Retina (tissue), 1 donor: ENCODE measurements around the gene MYO5A.
A peak's percentile ranks its signal among the peaks of the same experiment; 100 is the strongest.
"Not testable (repeated sequence)": the region's sequence is repeated elsewhere in the genome, so short reads cannot be mapped to it uniquely, and the experiment has no call there.

Experiments
- DNase-seq: peaks from one replicate; pipeline ENCODE4 v3.0.0-alpha.2; 2016

The MYO5A gene

DNA sequence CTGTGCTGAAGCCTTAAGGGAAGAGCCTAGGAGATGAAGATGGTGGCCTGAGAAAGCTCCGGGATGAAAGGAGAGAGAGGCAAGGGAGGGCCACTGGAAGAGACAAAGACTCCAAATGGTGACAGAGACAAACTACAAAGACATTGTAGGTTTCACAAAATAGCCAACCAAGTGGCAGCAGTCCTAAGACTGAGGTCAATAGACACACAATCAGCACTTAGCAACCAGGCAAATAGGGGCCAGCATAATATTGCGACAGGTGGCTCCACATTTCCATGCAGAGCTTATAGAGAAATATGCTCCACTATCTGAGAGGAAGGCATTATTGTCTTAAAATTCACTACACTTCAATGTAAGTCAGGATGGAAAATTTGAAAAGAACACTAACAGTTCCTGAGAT is 211.0 kb downstream of the MYO5A start:
- no peak for DNase-seq

DNA sequence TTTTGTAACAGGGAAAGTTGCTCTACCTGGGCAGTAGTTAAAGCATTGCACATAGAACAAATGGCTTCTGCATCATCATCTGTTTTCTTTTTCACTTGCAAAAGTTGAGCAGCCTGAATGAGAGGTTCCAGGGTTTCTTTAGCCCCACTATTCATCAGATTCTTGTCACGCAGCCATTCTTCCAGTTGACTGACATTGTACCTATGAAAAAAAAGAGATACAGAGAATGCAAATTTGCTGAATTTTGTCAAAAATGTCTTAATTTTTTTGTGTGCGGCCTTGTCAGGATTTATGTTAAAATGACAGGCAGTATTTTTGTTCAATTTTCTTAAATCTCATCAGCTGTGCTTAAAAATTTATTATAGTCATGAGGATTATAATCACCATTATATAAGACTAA is 211.7 kb downstream of the MYO5A start:
- no peak for DNase-seq

DNA sequence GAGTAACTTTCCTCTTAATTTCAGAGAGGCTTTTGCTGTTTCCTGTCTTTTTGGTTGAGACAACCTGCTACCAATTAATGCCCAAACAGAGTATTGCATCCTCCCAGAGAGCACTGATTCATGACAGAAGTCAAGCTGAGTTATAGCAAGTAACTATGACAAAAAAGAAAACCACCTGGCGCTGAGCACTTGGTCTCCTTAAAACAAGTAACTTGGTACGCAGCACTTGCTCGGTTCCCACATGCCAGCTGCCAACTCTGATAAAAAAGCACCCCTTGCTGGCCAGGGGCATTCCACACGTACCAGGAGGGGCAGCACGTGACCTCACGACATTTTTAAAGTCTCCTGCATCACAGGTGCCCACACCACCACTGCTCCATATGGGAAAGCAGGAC is 219.5 kb downstream of the MYO5A start:
- no peak for DNase-seq

DNA sequence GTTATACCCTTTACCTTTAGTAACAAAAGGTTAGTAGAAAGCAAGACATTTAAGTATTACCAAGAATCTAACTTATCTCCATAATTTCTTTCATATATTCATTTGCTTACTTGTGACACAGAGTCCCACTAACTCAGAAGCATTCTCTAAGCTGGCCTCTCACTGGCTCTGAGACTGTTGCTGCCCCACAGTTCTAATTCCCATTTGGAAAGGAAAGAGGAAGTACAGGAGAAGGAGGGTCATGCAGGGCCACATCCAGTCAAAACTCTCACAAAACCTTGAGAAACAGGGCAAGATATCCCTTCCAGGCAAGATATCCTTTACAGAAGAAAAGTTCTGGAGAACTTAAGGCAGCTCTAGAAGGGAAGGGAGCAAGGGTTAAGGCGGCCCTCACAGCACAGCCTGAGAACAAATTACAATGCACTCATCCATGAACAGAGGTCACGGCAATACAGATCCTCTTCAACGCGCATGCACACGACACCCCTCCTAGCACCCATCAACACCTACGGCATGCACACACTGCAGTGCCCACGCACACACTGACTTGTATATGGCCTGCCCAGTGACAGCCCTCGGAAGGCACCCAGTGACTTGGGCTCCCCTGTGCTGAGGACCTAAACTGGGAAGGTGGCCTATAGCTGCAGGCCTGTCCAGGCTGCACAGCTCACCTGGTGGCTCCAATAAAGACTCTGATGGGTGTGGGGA is 220.1 kb downstream of the MYO5A start:
- no peak for DNase-seq

DNA sequence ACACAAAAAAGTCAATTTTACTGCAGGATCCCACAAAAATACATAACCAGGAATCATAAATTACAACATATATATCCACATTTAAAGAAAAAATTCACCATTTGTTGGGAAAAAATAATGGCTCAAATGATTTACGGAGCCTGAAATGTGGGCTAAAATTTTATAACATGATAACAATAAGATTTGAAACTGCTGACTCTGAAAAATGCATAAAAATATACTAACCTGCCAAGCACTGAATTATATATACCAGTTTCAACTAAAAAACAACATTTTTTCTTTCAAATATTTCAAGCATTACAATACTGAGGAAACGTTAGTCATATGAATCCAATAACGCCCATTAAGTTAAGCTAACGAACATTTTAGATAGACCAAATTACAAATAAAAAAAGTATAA is 220.8 kb downstream of the MYO5A start:
- no peak for DNase-seq

DNA sequence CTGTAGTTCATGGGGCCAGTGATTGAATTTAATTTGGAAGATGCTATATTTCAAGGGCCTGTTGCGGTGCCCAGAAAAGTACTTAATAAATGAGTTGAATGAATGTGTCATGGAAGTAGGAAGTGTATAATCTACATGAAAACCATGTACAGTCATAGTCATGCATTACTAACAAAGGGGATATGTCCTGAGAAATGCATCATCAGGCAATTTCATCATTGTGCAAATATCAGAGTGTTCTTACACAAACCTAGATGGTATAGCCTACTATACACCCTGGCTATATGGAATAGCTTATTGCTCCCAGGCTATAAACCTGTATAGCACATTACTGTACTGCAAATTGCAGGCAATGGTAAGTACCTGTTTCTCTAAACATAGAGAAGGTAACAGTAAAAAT is 222.4 kb downstream of the MYO5A start:
- DNase-seq: no peak

DNA sequence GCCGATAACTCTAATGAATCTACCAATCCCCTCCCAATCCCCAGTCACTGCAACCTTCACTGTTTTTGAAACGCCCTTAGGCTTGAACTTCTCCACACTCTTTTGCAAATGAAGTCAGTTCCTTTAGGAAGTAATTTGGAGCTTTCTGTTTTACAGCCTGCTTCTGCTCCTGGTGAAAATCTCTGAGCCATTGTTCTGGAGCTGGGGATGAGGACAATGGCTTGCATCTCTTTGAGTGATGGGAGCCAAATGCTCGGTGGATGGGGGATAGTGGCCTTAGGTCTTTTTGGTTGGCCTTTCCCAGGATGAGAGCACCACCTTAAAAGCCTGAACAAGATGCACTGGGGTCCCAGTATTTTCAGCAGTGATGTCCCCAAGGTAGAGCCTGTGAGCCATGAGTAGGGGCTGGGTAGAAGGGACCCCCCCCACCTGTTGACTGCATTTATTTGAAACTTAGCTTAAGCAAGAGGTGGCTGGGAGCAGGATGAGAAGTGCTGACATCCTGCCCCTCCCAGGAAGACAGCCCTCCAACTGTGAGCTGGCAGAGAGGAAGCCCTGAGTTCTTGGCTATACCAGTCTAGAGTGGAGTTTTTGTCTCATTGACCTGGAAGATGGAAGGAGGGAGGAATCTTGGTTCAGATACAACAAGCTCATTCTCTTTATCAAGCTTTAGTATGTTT is 225.4 kb downstream of the MYO5A start:
- DNase-seq: no peak

DNA sequence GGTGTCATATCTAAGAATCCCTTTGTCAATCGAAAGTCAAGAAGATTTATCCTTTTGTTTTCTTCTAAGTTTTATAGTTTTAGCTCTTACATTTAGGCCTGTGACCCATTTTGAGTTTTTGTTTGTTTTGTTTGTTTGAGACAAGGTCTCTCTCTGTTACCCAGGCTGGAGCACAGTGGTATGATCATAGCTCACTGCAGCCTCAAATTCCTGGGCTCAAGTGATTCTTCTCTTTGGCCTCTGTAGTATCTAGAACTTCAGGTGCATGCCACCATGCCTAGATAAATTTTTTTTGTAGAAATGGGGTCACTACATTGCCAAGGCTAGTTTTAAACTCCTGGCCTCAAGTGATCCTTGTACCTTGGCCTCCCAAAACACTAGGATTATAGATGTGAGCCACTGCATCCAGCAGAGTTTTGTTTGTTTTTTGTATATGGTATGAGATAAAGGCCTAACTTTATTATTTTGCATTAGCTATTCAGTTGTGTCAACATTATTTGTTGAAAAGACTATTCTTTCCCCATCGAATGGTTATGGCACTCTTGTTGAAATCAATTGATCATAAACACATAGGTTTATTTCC is 227.3 kb downstream of the MYO5A start:
- no peak for DNase-seq

DNA sequence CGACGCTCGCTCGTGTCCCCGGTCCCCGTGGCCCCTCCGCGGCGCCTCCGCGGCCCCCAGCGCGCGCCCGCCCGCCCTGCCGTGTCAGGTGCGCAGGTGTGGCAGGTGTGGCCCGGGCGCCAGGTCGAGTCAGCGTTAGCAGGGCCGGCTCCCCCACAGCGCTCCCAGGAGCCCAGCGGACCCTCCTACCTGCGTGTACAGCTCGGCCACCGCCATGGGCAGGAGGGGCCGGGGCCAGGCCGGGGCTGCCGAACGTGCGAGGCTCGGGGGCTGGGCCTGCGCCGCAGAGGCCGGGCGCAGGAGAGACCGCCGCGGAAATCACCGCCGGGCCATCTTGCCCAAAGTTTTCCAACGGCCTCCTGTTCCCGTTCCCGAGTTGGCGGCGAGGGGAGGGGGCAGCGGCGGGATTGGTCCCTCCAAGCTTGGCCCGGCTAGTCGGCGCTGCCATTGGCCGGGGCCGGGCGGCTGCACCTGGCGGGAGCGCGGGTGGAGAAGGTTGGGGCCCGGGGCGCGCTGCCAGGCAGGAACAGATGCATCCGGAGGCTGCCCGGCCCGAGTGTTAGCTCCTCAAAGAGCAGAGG is 233.2 kb downstream of the MYO5A start, which contains the start of gene MYO5C:
MYO5C (minus strand) TSS at position 384 of the 581 bp plus-strand sequence; CDS start at position 216, 168 bp downstream.
- DNase-seq: peak; percentile 80

DNA sequence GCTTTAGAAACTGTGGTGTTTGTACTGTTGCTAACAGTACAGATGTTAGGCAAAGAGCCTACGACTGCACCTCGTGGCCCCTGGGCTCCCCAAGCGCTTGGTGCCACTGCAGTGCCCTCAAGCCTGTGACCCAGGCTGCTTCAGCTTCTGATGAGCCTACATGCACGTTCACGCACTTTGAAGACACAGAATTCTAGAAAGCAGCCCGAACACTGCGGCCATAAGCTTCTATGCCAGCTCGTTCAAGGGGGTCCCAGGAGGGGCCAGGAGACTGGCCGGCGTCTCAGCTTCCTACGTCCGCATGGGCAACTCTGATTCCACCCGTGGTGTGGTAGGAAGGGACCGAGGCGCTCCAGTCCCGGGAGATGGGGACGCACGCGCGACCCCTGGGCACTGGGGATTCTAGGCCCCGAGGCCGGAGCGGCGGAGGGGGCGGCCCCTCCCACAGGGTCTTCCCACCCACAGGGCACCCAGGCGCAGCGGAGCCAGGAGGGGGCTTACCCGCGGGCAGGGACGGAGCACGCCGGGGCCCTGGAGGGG is 233.7 kb downstream of the MYO5A start:
- DNase-seq: peak; percentile 72

DNA sequence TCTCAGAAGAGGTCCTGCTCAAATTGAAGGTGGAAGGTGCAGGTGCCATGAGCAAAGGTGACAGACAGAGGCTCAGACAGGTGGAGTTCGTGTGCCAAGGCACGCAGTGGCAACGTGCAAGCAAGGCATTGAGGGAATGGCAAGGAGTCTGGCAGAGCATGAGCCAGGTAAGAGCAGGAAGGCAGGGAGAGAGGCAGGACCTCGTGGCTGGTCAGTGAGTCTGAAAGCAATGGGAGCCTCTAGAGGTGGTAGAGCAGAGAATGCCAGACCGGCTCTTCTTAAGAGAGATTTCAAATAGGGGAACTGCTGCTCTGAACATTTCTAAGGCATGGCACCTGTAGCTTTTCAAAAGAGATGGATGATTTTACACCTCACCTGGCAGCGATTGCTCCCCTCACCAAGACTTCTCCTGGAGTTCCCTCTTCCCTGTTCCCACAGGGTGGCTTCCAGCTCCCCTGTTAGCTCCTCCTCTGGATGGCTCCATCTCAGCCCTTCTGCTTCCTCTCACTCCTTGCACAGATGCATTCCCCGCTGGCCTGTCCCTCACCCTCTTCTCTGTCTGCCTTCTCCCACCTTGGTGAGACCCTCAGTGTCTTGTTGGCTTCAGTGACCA is 235.8 kb downstream of the MYO5A start:
- DNase-seq: no peak

DNA sequence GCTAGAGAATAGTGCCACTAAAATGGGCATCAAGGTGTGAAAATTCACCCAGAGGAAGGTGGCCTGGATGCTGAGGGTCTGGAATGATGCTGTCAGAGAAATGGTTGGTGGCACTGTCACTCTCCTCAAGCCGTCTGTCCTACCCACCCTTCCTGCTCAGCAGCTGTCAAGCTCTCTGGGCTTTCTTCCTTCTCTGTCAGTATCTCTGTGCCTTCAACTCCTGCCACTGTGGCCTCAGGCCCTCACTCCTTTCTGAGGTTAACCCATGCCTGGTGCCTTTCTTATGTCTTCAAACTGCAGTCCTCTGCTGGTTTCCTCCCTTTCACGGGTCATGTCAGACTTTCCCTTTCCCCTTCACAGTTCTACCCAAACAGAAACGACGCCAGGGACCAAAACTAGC is 237.5 kb downstream of the MYO5A start:
- DNase-seq: no peak

DNA sequence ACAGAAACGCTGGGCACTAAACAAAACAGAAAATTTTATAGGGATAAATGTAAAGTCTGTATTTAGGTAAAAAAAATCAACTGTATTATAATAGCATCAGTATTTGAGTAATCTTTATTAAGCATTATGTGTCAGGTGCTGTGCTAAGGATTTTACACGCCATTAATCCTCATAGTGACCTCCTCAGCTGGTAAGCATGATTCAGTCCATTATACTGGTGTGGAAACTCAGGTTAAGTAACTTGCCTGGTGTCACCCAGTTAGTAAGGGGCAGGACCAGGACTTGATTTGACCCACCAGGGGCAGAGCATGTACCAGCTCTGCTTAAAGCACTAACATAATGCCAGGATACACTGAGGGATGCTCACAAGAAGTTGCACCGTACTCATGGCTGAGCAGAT is 237.9 kb downstream of the MYO5A start:
- no peak for DNase-seq

DNA sequence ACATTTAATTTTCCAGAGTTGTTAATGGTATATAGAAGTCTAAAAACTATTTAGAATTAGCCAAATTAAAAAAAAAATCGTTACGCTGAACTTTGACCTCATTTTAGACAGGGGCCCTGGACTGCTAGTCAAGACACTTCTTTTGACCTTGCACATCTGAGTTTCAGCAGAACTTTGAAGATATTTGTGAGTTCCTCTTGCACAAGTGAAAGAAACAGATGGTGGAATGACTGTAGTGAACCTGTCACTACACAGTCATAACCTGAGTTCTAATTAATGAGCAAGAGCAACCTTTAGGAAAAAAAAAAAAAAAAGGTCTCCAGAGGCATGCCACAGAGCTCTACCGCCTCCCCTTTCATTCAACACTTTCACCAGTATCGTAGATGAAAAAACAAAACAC is 238.4 kb downstream of the MYO5A start:
- no peak for DNase-seq

DNA sequence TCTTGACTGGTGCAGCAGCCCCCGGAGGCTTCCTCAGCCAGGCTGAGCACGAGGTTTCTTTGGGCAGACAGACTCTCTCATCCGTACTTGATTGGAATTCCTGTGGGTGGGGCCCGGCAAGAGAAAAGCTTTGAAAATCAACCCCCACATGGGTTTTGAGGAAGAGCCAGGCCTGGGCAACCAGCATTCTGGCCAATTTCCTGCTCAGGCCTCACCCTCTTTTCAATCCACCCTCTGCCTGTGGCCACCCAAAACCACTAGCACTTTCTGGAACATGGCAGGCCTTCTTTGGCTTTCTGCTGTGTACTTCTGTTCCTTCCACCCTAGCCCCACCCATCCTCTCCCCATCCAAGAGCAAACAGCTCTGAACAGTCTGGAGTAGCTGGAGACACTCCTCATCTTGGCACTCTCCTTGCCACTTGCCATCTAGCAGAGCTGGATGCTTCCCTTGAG is 239.0 kb downstream of the MYO5A start:
- no peak for DNase-seq

DNA sequence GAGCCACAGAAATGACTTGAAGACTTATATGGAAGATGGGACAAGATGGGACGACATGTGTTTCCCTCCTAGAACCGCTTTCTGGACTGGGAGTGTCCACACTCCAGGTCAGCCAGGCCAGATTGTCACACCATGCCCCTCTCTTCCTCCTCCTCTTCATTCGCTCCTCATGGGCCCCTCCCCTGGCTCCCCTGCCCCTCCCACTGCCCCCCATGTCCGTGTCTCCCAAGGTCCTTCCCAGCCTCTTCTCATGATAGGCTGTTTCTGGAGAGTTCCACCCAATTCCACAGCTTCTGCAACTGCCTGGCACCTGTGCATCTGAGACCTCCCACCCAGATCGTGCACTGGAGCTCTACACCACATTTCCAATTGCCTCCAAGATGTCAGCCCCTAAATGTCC is 239.7 kb downstream of the MYO5A start:
- DNase-seq: no peak

DNA sequence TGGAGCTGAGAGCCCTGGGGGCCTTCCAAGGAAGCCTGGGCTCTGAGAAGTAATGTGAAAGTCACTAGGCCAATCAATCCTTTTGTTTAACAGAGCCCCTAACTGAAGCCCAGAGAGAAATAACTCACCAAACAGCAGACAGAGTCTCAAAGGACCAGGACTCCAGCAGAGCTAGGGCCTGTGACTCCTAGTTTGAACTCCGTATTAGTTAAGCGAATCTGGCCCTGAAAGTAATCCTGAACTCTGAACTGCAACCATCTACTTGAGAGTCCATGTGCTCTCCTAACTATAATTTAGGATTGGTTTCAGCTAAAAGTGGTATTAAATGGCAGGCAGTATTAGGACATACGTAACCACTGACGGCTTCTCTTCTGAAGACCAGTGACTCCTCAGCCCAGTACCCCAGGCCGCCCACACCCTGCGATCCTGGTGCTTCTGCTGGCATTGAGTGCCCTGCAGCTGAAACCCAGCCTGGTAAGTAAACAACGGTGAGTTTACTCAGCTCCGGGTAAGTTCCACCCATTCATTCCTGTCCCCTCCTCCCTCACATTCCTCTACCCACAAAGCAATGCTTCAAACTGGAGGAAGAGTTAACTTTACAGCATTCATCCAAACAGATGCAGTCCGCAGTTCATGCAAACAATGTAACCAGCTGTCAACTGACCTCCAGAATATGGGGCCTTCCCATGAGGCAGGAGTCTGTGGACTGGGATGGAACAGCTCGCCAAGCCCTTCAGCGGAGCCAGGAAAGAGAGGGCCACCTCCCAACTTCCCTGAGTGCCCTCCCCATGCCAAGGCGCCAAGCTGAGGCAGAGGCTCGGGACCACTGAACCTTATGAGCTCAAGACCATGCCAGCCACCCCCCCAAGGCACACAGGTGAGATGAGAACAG is 240.4 kb downstream of the MYO5A start:
- DNase-seq: no peak

DNA sequence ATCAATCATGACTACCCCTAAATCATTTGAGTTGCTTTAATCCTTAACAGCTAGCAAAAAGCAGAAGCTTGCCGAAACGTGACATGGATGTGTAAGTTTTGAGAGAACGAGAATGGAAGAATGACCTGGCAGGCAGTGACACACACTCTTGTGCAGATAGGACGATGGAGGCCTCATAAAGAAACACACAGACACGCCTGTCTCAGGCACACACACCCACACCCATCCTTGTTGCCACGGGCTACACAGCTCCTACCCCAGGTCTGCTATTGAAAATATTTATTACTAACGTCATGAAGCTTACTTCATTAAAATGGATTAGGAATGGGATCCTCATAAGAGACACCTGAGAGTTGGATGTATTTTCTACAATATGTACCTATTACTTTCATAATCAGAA is 241.6 kb downstream of the MYO5A start:
- no peak for DNase-seq

DNA sequence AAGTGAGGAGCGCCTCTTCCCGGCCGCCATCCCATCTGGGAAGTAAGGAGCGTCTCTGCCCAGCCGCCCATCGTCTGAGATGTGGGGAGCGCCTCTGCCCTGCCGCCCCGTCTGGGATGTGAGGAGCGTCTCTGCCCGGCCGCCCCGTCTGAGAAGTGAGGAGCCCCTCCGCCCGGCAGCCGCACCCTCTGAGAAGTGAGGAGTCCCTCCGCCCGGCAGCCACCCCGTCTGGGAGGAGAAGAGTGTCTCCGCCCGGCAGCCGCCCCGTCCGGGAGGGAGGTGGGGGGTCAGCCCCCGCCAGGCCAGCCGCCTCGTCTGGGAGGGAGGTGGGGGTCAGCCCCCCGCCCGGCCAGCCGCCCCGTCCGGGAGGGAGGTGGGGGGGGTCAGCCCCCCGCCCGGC is 242.7 kb downstream of the MYO5A start:
- not testable (repeated sequence) for DNase-seq

DNA sequence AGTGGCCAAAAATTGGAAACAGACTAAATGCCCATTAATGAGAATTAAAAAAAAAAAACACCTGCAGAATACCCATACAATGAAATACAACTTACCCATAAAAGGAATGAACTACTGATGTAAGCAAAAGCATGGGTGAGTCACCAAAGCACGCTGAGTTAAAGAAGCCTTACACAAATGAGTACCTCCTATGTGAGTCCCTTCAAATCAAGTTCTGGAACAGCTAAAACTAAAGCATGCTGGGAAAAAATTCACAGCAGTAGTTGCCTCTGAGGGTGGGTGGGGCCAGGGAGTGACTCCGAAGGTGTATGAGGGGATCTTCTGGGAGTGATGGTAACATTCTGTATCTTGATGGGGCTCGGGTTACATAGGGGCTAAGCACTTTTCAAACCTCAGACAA is 244.5 kb downstream of the MYO5A start:
- DNase-seq: no peak

DNA sequence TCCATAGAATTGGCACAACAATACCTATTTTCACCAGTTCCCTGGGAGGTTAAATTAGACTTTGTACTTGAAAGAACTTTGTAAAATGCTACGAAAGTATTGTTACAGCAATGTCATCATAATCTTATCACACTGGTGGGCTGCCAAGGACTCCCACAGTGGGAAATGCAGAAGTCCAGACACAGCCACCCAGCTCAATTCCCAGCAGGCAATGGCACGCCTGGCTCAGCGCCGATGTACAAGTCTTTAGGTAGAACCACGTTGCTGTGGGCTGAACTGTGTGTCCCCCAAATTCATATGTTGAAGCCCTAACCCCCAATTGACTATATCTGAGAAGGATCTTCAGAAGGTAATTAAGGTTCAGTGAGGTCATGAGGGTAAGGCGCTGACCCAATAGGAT is 245.4 kb downstream of the MYO5A start:
- no peak for DNase-seq

DNA sequence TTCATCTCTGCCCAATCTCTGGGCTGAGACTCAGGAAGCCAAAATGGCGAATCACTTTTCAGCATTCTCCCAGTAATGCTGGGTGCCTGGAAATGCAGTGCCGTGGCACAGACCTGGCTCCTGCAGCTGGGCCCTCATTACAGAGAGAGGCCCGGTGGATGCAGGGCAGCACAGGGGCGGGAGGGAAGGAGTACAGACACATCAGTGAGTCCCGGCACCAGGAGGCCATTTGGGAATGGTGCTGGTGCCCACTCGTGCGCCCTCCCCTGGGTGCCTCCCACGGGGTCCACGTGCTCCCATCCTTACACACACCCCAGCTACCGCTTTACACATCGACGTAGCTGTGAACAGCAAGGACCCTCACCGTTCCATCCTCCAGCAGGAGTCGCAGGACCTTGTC is 246.3 kb downstream of the MYO5A start:
- no peak for DNase-seq
